Measurements from ENCODE around the gene CELF2.

CELF2 gene

GRCh38 chr10:11285171-11285570 lies 267.5 kb downstream of the CELF2 start:
- ATAC-seq (ENCODE audit: insufficient read depth, low read depth) (no peak), DNase-seq (no peak)
- no peaks in the 10 kb centered on the region for H3K79me2 ChIP-seq (ENCODE audit: insufficient read depth, low read length)
- no peaks in the 10 kb centered on the region for H3K9me3 ChIP-seq (ENCODE audit: insufficient read depth, low read length, severe bottlenecking)
- H3K27ac ChIP-seq (ENCODE audit: low read length) = no peak overlapping the region
- H3K9ac ChIP-seq (ENCODE audit: low read depth, low read length) = no peak overlapping the region
- H3K4me3 ChIP-seq (ENCODE audit: low read depth in 1 of 2, low read length in 2 of 2) = no peak overlapping the region
- H2AFZ ChIP-seq (ENCODE audit: low read depth, low read length) = no peak overlapping the region
- no peaks in the 10 kb centered on the region for H4K20me1 ChIP-seq (ENCODE audit: insufficient read depth, low read length)
- TF ChIP-seq EZH2 (IDR thresholded peaks at IDR 0.05; ENCODE audit: borderline replicate concordance, low read depth, low read length, severe bottlenecking) (no peak), CTCF (IDR thresholded peaks at IDR 0.05; ENCODE audit: borderline replicate concordance, extremely low read depth, low read length, poor library complexity, severe bottlenecking) (no peak)
- H3K4me1 ChIP-seq (ENCODE audit: insufficient read depth, low read length) = no peaks in the 10 kb centered on the region
- H3K4me2 ChIP-seq (ENCODE audit: insufficient read depth, low read length) = no peak overlapping the region
- peaks cover 87% of the 10 kb centered on the region for H3K36me3 ChIP-seq (ENCODE audit: insufficient read depth, low read length)
- H3K27me3 ChIP-seq (ENCODE audit: insufficient read depth, low read length, poor library complexity) = no peaks in the 10 kb centered on the region

- Histone ChIP-seq H3K4me1 (ENCODE audit: insufficient read depth, low read length) (no peaks in the 10 kb centered on the region), H3K4me3 (ENCODE audit: low read depth in 1 of 2, low read length in 2 of 2) (no peak overlapping the region), H2AFZ (ENCODE audit: low read depth, low read length) (no peak overlapping the region), H3K9ac (ENCODE audit: low read depth, low read length) (no peak overlapping the region), H3K79me2 (ENCODE audit: insufficient read depth, low read length) (no peaks in the 10 kb centered on the region), H3K9me3 (ENCODE audit: insufficient read depth, low read length, severe bottlenecking) (no peaks in the 10 kb centered on the region), H3K36me3 (ENCODE audit: insufficient read depth, low read length) (peaks cover 85% of the 10 kb centered on the region), H4K20me1 (ENCODE audit: insufficient read depth, low read length) (no peaks in the 10 kb centered on the region), H3K27ac (ENCODE audit: low read length) (no peak overlapping the region), H3K4me2 (ENCODE audit: insufficient read depth, low read length) (no peak overlapping the region), H3K27me3 (ENCODE audit: insufficient read depth, low read length, poor library complexity) (no peaks in the 10 kb centered on the region)
- no peak for TF ChIP-seq CTCF (IDR thresholded peaks at IDR 0.05; ENCODE audit: borderline replicate concordance, extremely low read depth, low read length, poor library complexity, severe bottlenecking)
- TF ChIP-seq EZH2 (IDR thresholded peaks at IDR 0.05; ENCODE audit: borderline replicate concordance, low read depth, low read length, severe bottlenecking) = no peak
- no peak for ATAC-seq (ENCODE audit: insufficient read depth, low read depth)
- no peak for DNase-seq
Observed at GRCh38 chr10:11286261-11286852, 268.7 kb downstream of the CELF2 start.

GRCh38 chr10:11288302-11288701 lies 270.6 kb downstream of the CELF2 start:
- DNase-seq (no peak), ATAC-seq (ENCODE audit: insufficient read depth, low read depth) (no peak)
- H3K27me3 ChIP-seq (ENCODE audit: insufficient read depth, low read length, poor library complexity) = no peaks in the 10 kb centered on the region
- no peak overlapping the region for H3K4me2 ChIP-seq (ENCODE audit: insufficient read depth, low read length)
- no peak overlapping the region for H3K4me3 ChIP-seq (ENCODE audit: low read depth in 1 of 2, low read length in 2 of 2)
- TF ChIP-seq CTCF (IDR thresholded peaks at IDR 0.05; ENCODE audit: borderline replicate concordance, extremely low read depth, low read length, poor library complexity, severe bottlenecking) (no peak), EZH2 (IDR thresholded peaks at IDR 0.05; ENCODE audit: borderline replicate concordance, low read depth, low read length, severe bottlenecking) (no peak)
- no peaks in the 10 kb centered on the region for H3K4me1 ChIP-seq (ENCODE audit: insufficient read depth, low read length)
- H3K27ac ChIP-seq (ENCODE audit: low read length) = no peak overlapping the region
- H4K20me1 ChIP-seq (ENCODE audit: insufficient read depth, low read length) = peaks cover 9% of the 10 kb centered on the region; the same call in 1 of the 2 replicates
- no peaks in the 10 kb centered on the region for H3K9me3 ChIP-seq (ENCODE audit: insufficient read depth, low read length, severe bottlenecking)
- H2AFZ ChIP-seq (ENCODE audit: low read depth, low read length) = no peak overlapping the region
- no peak overlapping the region for H3K9ac ChIP-seq (ENCODE audit: low read depth, low read length)
- no peaks in the 10 kb centered on the region for H3K79me2 ChIP-seq (ENCODE audit: insufficient read depth, low read length)
- peaks cover 87% of the 10 kb centered on the region for H3K36me3 ChIP-seq (ENCODE audit: insufficient read depth, low read length)

Data from DND-41 (cell line).